Posterior vena cava (tissue), 2 donors: ENCODE measurements around the gene IL1A. TPM values are rescaled to one million over a fixed set of nuclear protein-coding genes. Genes with fewer than 3 reads are reported as not detected.

ENCODE experiments used
- DNase-seq: peaks from one replicate; pipeline ENCODE4 v3.0.0-alpha.2; 2020; ENCODE audit warnings: low spot score
- intact Hi-C, 2 donors: fragments of 100-400 bp; cut with DNase I; formaldehyde crosslinking; loops; one replicate each; pipeline versions ENCODE4 v1.14.1 to v1.14.2; 2022 to 2023
- total RNA-seq, 2 donors: library from RNA; stranded (reverse); fragmentation: NEBNext Ultra II Directional; extraction: Animal tissue kit (Norgen Biotek cat#: 25700); gene quantifications; one replicate each; pipeline ENCODE4 v1.2.1, GENCODE V29; 2021
- donor health status: DM: yes; HTN: yes; CAD: no.
- donor health status: DM: yes; HTN: yes; CAD: no.

The IL1A gene
- total RNA-seq, 2 donors from 2014 or later = not detected

- no peak for DNase-seq
- intact Hi-C loops = no loop called here
These were observed 36.0 kb upstream of the IL1A start for GRCh38 chr2:112820343-112820742.

- no peak for DNase-seq
- intact Hi-C loops = no loop called here
These were observed 34.8 kb upstream of the IL1A start for GRCh38 chr2:112819081-112819480.

- DNase-seq = no peak
- intact Hi-C loops = no loop called here
These were observed 34.0 kb upstream of the IL1A start for GRCh38 chr2:112818094-112818902.

GRCh38 chr2:112817082-112817689 is 32.9 kb upstream of the IL1A start:
- DNase-seq = no peak
- intact Hi-C loops = no loop called here

GRCh38 chr2:112814278-112814677 is 30.0 kb upstream of the IL1A start:
- no peak for DNase-seq
- intact Hi-C loops = no loop called here

- DNase-seq = no peak
- intact Hi-C loops = no loop called here
These were observed 29.1 kb upstream of the IL1A start for GRCh38 chr2:112813280-112813966.

GRCh38 chr2:112812318-112813267 is 28.3 kb upstream of the IL1A start:
- no peak for DNase-seq
- intact Hi-C loops = no loop called here

GRCh38 chr2:112811841-112812306 is 27.6 kb upstream of the IL1A start:
- intact Hi-C loops = no loop called here
- no peak for DNase-seq

- intact Hi-C loops = no loop called here
- DNase-seq = no peak
These were observed 27.1 kb upstream of the IL1A start for GRCh38 chr2:112811276-112811831.

GRCh38 chr2:112809112-112809511 is 24.8 kb upstream of the IL1A start:
- no peak for DNase-seq
- intact Hi-C loops = no loop called here

GRCh38 chr2:112807233-112807807 is 23.0 kb upstream of the IL1A start:
- intact Hi-C loops = no loop called here
- DNase-seq = no peak

- no peak for DNase-seq
- intact Hi-C loops = no loop called here
These were observed 21.2 kb upstream of the IL1A start for GRCh38 chr2:112805542-112805941.

GRCh38 chr2:112803691-112804521 is 19.6 kb upstream of the IL1A start:
- DNase-seq = no peak
- intact Hi-C loops = no loop called here

- DNase-seq = no peak
- intact Hi-C loops = no loop called here
These were observed 16.7 kb upstream of the IL1A start for GRCh38 chr2:112800881-112801583.

- no peak for DNase-seq
- intact Hi-C loops = no loop called here
These were observed 15.0 kb upstream of the IL1A start for GRCh38 chr2:112798979-112799975.

GRCh38 chr2:112796486-112796885 is 12.2 kb upstream of the IL1A start:
- intact Hi-C loops = no loop called here
- no peak for DNase-seq
